HepG2 (cell line): ENCODE results near the gene SLC25A47. TPM values are rescaled to one million over a fixed set of nuclear protein-coding genes. Genes with fewer than 3 reads are reported as not detected.

Experiments
- BCL6 ChIP-seq: IDR thresholded peaks from 2 replicates; pipeline ENCODE4 v1.6.1; 2016; ENCODE audit warnings: missing genetic modification reagents, missing compliant biosample characterization
- CEBPG ChIP-seq: IDR thresholded peaks from 2 replicates; pipeline ENCODE4 v1.6.1; 2016
- GATAD2A ChIP-seq: IDR thresholded peaks from 2 replicates; pipeline ENCODE4 v1.6.1; 2016
- HNRNPH1 ChIP-seq: fragments of 200-400 bp; formaldehyde crosslinking; optimal IDR thresholded peaks from 2 replicates; pipeline ENCODE3; 2017; ENCODE audit warnings: mild to moderate bottlenecking, low read depth, low read length
- MAFG ChIP-seq: sonication (generic); formaldehyde crosslinking; IDR thresholded peaks from 2 replicates; pipeline ENCODE4 v1.5.1; 2020; ENCODE audit warnings: mild to moderate bottlenecking, missing genetic modification reagents
- MIER2 ChIP-seq: IDR thresholded peaks from 2 replicates; pipeline ENCODE4 v1.6.1; 2016; ENCODE audit warnings: missing biosample characterization, missing genetic modification reagents
- MXD4 ChIP-seq: IDR thresholded peaks from 2 replicates; pipeline ENCODE4 v1.6.1; 2016; ENCODE audit warnings: mild to moderate bottlenecking, missing biosample characterization, missing genetic modification reagents
- PLSCR1 ChIP-seq: sonication (generic); formaldehyde crosslinking; IDR thresholded peaks from 2 replicates; pipeline ENCODE4 v1.5.0; 2020; ENCODE audit warnings: missing genetic modification reagents, mild to moderate bottlenecking, borderline replicate concordance
- RBFOX2 ChIP-seq: fragments of 200-400 bp; formaldehyde crosslinking; IDR thresholded peaks from 2 replicates; pipeline ENCODE4 v1.6.1; 2017; ENCODE audit warnings: low read depth, mild to moderate bottlenecking, low read length
- RXRB ChIP-seq: IDR thresholded peaks from 2 replicates; pipeline ENCODE4 v1.6.1; 2016; ENCODE audit warnings: borderline replicate concordance, missing genetic modification reagents, missing compliant biosample characterization
- SMAD1 ChIP-seq: sonication (generic); formaldehyde crosslinking; IDR thresholded peaks from 2 replicates; pipeline ENCODE4 v1.4.0; 2020; ENCODE audit warnings: missing genetic modification reagents, low read depth, mild to moderate bottlenecking, borderline replicate concordance
- THYN1 ChIP-seq: sonication (generic); formaldehyde crosslinking; IDR thresholded peaks from 2 replicates; pipeline ENCODE4 v1.8.1; 2023; ENCODE audit warnings: low read depth, mild to moderate bottlenecking, moderate library complexity, missing genetic modification reagents, borderline replicate concordance
- USF2 ChIP-seq, 2 experiments: sonication (generic) in 1 of 2; formaldehyde crosslinking in 1 of 2; IDR thresholded peaks; 2 replicates each; pipeline versions ENCODE4 v1.5.1 to v1.6.1; 2011 to 2020; ENCODE audit warnings: borderline replicate concordance in 1 of 2, low read depth in 1 of 2, low read length in 1 of 2, mild to moderate bottlenecking in 1 of 2, missing genetic modification reagents in 1 of 2, moderate library complexity in 1 of 2
- ZFP41 ChIP-seq: sonication (generic); formaldehyde crosslinking; IDR thresholded peaks from 2 replicates; pipeline ENCODE4 v1.4.0; 2020; ENCODE audit warnings: mild to moderate bottlenecking, missing genetic modification reagents, borderline replicate concordance
- ZNF292 ChIP-seq: sonication (generic); formaldehyde crosslinking; IDR thresholded peaks from 2 replicates; pipeline ENCODE4 v1.8.1; 2022; ENCODE audit warnings: mild to moderate bottlenecking, low read depth, missing genetic modification reagents, borderline replicate concordance
- ZNF775 ChIP-seq: sonication (generic); formaldehyde crosslinking; IDR thresholded peaks from 2 replicates; pipeline ENCODE4 v1.4.0; 2020; ENCODE audit warnings: missing genetic modification reagents, mild to moderate bottlenecking, moderate library complexity, borderline replicate concordance
- ZNF83 ChIP-seq: sonication (generic); formaldehyde crosslinking; IDR thresholded peaks from 2 replicates; pipeline ENCODE4 v1.4.0; 2020; ENCODE audit warnings: missing genetic modification reagents, mild to moderate bottlenecking, borderline replicate concordance
- ZSCAN21 ChIP-seq: sonication (generic); formaldehyde crosslinking; IDR thresholded peaks from 2 replicates; pipeline ENCODE4 v1.8.0; 2022; ENCODE audit warnings: mild to moderate bottlenecking, missing genetic modification reagents, moderate library complexity, borderline replicate concordance
- polyA plus RNA-seq, 8 experiments: library from polyadenylated mRNA; depleted of rRNA in 3 of 8; stranded (reverse) in 7 of 8; unstranded in 1 of 8; fragments of >200 nt; fragmentation: Illumina TruSeq in 4 of 8; extraction: Trizol in 4 of 8; gene quantifications; 2 replicates each; pipeline versions ENCODE4 v1.2.1 to v1.2.3, GENCODE V29; 2011 to 2016; ENCODE audit warnings: low read depth in 4 of 8, missing spikeins in 1 of 8, mixed read lengths in 1 of 8; ENCODE audit not compliant: insufficient read depth in 1 of 8
- total RNA-seq, 5 experiments: library from RNA; depleted of rRNA; stranded (reverse); fragments of >200 nt; fragmentation: Illumina TruSeq; extraction: Trizol; gene quantifications; 2 replicates each; pipeline ENCODE4 v1.2.3, GENCODE V29; 2016; ENCODE audit warnings: low read depth in 1 of 5
- TF ChIP-seq, protein P1 (sequence below): sonication (generic); formaldehyde crosslinking; IDR thresholded peaks from 2 replicates; pipeline ENCODE4 v1.5.1; 2020; ENCODE audit warnings: mild to moderate bottlenecking, missing genetic modification reagents
- TF ChIP-seq, protein P2 (sequence below): sonication (generic); formaldehyde crosslinking; IDR thresholded peaks from 2 replicates; pipeline ENCODE4 v1.5.0; 2020; ENCODE audit warnings: mild to moderate bottlenecking, missing genetic modification reagents, borderline replicate concordance

SLC25A47 gene
- total and polyA plus RNA-seq, 2 of the 13 experiments (the other 11 are each of a cell fraction or from before 2014, with no cell fraction given), result 1.0 to 1.7 TPM

DNA sequence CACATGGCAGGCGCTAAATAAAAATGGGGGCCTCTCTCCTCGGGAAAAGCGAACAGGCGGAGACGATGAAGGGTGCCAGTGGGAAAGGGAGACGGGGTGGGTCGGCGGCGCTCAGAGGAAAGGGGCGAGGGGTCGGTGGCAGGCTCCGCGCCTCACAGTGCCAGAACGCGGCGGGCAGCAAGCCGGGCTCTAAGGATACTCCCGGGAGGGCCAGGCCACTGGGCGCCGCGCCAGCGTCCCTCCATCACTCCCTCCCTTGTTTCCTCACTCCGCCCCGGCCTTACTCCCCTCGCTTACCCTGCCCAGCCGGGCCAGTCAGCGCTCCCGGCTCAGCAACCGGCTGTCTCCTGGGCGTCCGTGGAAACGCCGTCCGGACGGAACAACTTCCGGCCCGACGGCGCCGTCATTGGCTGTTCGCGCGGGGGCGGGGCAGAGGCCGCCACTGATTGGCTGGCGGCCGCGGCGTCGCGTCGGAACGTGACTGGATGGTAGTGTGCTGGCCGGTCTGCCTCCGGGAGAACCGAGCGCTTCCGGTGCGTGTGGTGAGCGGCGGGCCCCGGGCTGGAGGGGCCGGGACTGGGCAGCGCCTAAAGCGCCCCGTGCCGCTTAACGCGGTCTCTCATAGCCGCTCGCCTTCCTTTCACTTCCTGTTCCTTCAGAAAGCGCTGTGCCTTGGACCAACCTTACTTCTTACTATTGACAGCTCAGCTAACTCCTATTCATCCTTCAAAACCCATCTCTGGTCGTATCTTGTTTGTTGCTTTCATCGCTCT is 53.0 kb downstream of the SLC25A47 start, which contains the start of gene WDR25 (continued):
- TF ChIP-seq, protein P1, sequence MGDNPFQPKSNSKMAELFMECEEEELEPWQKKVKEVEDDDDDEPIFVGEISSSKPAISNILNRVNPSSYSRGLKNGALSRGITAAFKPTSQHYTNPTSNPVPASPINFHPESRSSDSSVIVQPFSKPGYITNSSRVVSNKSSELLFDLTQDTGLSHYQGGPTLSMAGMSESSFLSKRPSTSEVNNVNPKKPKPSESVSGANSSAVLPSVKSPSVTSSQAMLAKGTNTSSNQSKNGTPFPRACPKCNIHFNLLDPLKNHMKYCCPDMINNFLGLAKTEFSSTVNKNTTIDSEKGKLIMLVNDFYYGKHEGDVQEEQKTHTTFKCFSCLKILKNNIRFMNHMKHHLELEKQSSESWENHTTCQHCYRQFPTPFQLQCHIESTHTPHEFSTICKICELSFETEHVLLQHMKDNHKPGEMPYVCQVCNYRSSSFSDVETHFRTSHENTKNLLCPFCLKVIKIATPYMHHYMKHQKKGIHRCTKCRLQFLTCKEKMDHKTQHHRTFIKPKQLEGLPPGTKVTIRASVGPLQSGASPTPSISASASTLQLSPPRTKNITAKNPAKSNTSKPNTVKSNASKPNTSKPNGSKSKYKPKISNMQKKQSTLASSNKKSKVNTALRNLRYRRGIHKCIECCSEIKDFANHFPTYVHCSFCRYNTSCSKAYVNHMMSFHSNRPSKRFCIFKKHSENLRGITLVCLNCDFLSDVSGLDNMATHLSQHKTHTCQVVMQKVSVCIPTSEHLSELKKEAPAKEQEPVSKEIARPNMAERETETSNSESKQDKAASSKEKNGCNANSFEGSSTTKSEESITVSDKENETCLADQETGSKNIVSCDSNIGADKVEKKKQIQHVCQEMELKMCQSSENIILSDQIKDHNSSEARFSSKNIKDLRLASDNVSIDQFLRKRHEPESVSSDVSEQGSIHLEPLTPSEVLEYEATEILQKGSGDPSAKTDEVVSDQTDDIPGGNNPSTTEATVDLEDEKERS (CRISPR knock-in tag), result 0 out of 2 replicates have a peak, but pooled peaks have one; percentile 4
- TF ChIP-seq CEBPG (CRISPR knock-in tag) (peak; percentile 27; the same call in 1 of the 2 replicates), SMAD1 (0 out of 2 replicates have a peak, but pooled peaks have one; percentile 30), ZSCAN21 (CRISPR knock-in tag) (no peak), ZNF292 (CRISPR knock-in tag) (no peak), GATAD2A (peak; percentile 53; the same call in 1 of the 2 replicates), RBFOX2 (peak; percentile 94), BCL6 (CRISPR knock-in tag) (peak; percentile 49; the same call in 1 of the 2 replicates), MXD4 (CRISPR knock-in tag) (peak; percentile 95), MAFG (CRISPR knock-in tag) (no peak), HNRNPH1 (peak; percentile 42), ZNF83 (no peak), PLSCR1 (CRISPR knock-in tag) (no peak), THYN1 (no peak), USF2 (IDR thresholded peaks at IDR 0.05; ENCODE audit: low read depth, low read length) (no peak), USF2 (CRISPR knock-in tag; IDR thresholded peaks at IDR 0.05; ENCODE audit: borderline replicate concordance) (peak; percentile 63; the same call in 1 of the 2 replicates), ZFP41 (no peak), ZNF775 (CRISPR knock-in tag) (no peak), RXRB (CRISPR knock-in tag) (peak; percentile 19; the same call in 1 of the 2 replicates), MIER2 (CRISPR knock-in tag) (0 out of 2 replicates have a peak, but pooled peaks have one; percentile 21)
- TF ChIP-seq, protein P2, sequence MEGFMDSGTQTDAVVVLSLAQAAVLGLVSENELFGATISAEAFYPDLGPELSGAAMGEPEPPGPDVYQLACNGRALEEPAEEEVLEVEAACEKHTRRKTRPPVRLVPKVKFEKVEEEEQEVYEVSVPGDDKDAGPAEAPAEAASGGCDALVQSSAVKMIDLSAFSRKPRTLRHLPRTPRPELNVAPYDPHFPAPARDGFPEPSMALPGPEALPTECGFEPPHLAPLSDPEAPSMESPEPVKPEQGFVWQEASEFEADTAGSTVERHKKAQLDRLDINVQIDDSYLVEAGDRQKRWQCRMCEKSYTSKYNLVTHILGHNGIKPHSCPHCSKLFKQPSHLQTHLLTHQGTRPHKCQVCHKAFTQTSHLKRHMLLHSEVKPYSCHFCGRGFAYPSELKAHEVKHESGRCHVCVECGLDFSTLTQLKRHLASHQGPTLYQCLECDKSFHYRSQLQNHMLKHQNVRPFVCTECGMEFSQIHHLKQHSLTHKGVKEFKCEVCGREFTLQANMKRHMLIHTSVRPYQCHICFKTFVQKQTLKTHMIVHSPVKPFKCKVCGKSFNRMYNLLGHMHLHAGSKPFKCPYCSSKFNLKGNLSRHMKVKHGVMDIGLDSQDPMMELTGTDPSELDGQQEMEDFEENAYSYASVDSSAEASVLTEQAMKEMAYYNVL, result no peak
